DMS53 treated with DMSO at 0.1 percent for 48 hours (cell line): ENCODE measurements around the gene KLHL20.

Experiments used
- DNase-seq: peaks from one replicate; lab custom pipeline; 2025; ENCODE audit not compliant: unreplicated experiment; lab: John Stamatoyannopoulos, UW

The KLHL20 gene

GRCh38 chr1:173827611-173828010 is 112.8 kb downstream of the KLHL20 start:
- DNase-seq, result no peak

GRCh38 chr1:173832748-173833147 is 118.0 kb downstream of the KLHL20 start:
- DNase-seq, result no peak
